Thyroid gland (tissue), 4 donors: ENCODE data around the gene LYRM4.

Experiments
- CTCF ChIP-seq, 6 experiments: fragments of 200-600 bp in 3 of 6; fragments of 450-650 bp in 3 of 6; sonication (generic) in 3 of 6; IDR thresholded peaks; one replicate each; pipeline ENCODE4 v1.5.1; 2016 to 2019; ENCODE audit warnings: antibody characterized with exemption in 6 of 6, mild to moderate bottlenecking in 2 of 6, inconsistent platforms in 1 of 6, moderate library complexity in 1 of 6
- POLR2A ChIP-seq, 2 donors: fragments of 450-650 bp; IDR thresholded peaks; one replicate each; pipeline ENCODE4 v1.6.1; 2017; ENCODE audit warnings: antibody characterized with exemption in 2 of 2, mild to moderate bottlenecking in 2 of 2, moderate library complexity in 1 of 2

- TF ChIP-seq CTCF (IDR thresholded peaks at IDR 0.05) (no peak), POLR2A (IDR thresholded peaks at IDR 0.05) (no peak)
Observed at GRCh38 chr6:5190507-5190906, 70.2 kb downstream of the LYRM4 start.
